GM19351 (cell line): ENCODE results near the gene TMEM43.
A peak's percentile ranks its signal among the peaks of the same experiment; 100 is the strongest.
"Not testable (repeated sequence)": the region's sequence is repeated elsewhere in the genome, so short reads cannot be mapped to it uniquely, and the experiment has no call there.

ENCODE experiments used
- ATAC-seq: cut with Tn5 transposase; IDR thresholded peaks from one replicate; pipeline ENCODE4 v1.9.1; 2021; ENCODE audit warnings: mild to moderate bottlenecking, moderate library complexity; ENCODE audit not compliant: unreplicated experiment

The TMEM43 gene

DNA sequence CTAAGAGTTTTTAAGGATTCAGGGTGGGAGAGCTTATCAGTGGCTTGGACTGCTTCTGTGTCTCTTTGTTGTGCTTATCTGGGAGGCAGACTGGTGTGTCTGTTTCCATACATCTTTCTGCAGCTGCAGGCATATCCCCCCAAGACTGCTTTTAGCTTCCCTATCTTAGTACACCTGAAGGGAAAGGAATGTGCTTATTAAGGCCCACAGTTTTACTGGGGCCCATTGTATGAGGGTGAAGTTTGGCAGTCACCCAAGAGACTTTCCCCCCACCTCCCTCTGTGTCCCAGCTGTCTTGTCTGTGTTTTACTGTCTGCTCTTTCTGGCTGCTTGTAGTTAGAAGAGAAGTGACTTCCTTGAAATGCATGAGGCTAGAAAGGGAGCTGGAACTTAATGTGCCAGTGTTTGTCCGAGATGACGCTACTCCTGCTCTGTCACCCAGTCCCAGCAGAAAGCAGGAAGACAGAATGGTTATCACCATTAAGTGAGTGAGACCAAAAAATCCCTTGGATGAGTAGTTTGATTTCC is 3.9 kb upstream of the TMEM43 start:
- ATAC-seq = not testable (repeated sequence)

GRCh38 chr3:14121859-14122258 is 3.0 kb upstream of the TMEM43 start:
- no peak for ATAC-seq

- ATAC-seq = no peak
Observed at GRCh38 chr3:14122301-14122700, 2.6 kb upstream of the TMEM43 start.

GRCh38 chr3:14123308-14124222 is 1.3 kb upstream of the TMEM43 start:
- ATAC-seq = no peak

GRCh38 chr3:14124223-14124614 is 633 bp upstream of the TMEM43 start:
- peak; percentile 39 for ATAC-seq

DNA sequence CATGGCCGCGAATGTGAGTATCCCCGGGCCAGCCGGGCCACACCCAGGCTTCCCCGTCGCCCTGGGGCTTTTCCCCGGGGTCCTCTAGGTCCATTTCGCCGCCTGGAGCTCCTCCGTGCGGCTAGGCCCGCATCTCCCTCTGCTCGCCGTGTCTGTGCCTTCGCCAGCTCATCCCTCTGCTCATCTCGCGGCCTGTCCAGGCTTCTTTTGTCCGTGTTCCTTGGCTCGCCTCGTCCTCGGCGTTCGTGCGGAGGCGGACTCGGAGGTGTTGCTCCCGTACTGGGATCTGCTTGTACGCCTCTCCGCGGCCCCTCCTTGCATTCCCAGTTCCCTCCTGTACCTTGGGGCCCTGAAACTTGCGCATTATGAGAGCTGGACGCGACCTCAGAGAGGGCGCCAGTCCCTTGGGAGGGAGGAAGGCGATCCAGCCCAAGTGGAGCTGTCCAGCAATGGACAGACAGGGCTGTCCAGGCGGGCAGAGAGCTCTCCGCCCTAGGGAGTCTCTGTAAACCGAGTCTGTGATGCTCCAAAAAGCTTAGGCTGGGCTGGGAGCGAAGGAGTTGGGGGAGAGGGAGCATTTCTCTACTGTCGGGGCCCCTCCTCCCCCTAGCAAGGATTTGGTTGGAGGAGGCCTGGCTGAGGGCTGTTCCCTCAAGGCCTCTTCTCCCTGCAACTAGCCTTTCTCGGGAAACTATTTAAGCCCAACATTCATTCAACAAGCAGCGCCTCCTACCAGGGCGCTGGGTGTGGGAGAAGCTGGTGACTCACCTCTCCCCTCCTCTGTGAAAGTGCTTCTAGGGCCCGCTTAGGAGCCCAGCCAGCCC is 553 bp downstream of the TMEM43 start:
- peak; percentile 25 for ATAC-seq

- no peak for ATAC-seq
Observed at GRCh38 chr3:14126017-14126886, 1.4 kb downstream of the TMEM43 start.

- ATAC-seq = no peak
Observed at GRCh38 chr3:14126887-14127505, 2.1 kb downstream of the TMEM43 start.

DNA sequence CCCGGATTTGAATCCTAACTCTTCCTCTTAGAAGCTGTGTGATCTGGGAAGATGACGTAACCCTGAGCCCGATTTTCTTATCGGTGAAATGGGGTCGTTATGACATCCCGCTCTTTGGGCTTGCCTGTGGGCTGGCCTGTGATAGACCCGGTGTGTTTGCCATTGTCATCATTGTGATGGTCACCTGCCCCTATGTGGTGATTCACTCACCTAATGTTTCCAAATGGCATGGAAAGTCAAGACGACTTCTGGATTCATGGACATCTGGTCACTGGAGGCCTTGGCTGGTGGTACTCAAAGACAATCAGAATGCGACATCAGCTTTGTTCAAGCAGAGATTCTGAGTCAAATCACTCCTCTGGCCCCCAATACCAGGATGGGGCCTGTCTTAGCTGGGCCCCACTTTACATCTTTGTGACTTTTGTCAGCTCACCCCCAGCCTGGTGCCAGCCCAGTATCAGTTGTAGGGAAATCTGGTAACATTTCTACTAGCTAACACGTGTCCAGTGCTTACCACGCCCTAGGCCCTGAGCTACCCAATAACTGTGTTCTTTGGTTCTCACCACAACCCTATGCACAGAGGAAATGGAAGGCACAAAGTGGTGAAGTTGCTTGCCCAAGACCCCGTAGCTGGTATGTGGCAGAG is 2.8 kb downstream of the TMEM43 start:
- ATAC-seq = no peak

DNA sequence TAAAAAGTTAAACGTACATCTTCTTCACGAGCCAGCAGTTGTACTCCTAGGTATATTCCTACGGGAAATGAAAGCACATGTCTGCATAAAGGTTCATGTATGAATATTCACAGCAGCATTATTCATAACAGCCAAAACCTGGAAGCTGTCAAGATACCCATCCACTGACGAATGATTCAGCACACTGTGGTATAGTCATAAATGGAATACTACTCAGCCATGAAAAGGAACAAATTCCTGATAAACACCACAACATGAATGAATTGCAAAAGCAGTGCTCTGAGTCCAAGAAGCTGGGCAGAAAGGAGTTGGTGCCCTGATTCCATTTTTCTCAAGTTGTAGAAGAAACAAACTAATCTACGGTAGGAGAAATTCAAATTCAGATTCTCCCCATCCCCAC is 3.9 kb downstream of the TMEM43 start:
- no peak for ATAC-seq

- no peak for ATAC-seq
Observed at GRCh38 chr3:14129296-14129695, 4.4 kb downstream of the TMEM43 start.

GRCh38 chr3:14130230-14130629 is 5.4 kb downstream of the TMEM43 start:
- ATAC-seq = no peak

- ATAC-seq = no peak
Observed at GRCh38 chr3:14130707-14131106, 5.9 kb downstream of the TMEM43 start.

- ATAC-seq = no peak
Observed at GRCh38 chr3:14131134-14131533, 6.3 kb downstream of the TMEM43 start.

- ATAC-seq = no peak
Observed at GRCh38 chr3:14132120-14132519, 7.3 kb downstream of the TMEM43 start.

GRCh38 chr3:14132689-14133088 is 7.8 kb downstream of the TMEM43 start:
- ATAC-seq = no peak

DNA sequence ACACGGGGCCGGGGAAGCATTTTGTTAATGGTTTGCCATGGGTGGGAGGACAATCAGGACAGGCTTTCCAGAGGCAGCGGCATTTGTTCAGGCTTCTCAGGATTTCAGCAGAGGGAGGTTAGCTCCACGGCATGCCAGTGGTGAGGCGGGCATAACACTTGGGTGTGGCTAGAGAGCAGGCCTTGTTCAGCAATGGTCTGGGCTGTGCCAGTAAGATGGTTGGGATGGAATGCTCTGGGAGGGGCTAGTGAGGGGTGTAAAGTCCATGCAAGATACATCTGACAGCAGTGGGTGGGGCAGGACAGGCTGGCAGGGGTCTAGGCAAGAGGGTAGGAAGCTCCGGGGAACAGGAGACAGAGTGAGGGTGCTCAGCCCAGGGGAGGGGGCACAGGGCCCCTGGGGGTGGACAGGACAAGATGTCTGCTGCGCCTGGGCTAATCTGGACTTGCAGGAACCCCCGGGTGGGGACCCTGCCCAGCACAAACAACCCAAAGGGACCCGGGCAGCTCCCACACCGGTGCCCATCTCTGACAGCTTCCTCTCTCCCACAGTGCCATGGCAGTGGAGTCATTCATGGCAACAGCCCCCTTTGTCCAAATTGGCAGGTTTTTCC is 8.4 kb downstream of the TMEM43 start:
- no peak for ATAC-seq

- no peak for ATAC-seq
Observed at GRCh38 chr3:14133876-14134275, 9.0 kb downstream of the TMEM43 start.

- no peak for ATAC-seq
Observed at GRCh38 chr3:14134291-14134690, 9.4 kb downstream of the TMEM43 start.
